NT2/D1 (cell line): Measurements from ENCODE around the gene SLC25A15.

Experiments used
- DNase-seq: peaks from one replicate; pipeline ENCODE4 v3.0.0-alpha.2; 2011; ENCODE audit warnings: low read depth, low spot score
- H3K27me3 ChIP-seq: 2 replicates; pipeline ENCODE4 v1.6.0; 2011; ENCODE audit warnings: mild to moderate bottlenecking; ENCODE audit not compliant: insufficient read length, insufficient read depth
- H3K36me3 ChIP-seq: 2 replicates; pipeline ENCODE4 v1.6.1; 2011; ENCODE audit warnings: mild to moderate bottlenecking, low read length, mixed read lengths; ENCODE audit not compliant: insufficient read depth, insufficient read length
- H3K4me1 ChIP-seq: 2 replicates; pipeline ENCODE4 v1.5.1; 2011; ENCODE audit not compliant: insufficient read depth, insufficient read length
- H3K4me3 ChIP-seq: 2 replicates; pipeline ENCODE4 v1.5.1; 2011; ENCODE audit warnings: low read depth; ENCODE audit not compliant: insufficient read length
- H3K9ac ChIP-seq: 2 replicates; pipeline ENCODE4 v1.6.0; 2011; ENCODE audit warnings: low read depth; ENCODE audit not compliant: insufficient read length
- H3K9me3 ChIP-seq: 2 replicates; pipeline ENCODE4 v1.5.1; 2011; ENCODE audit warnings: mild to moderate bottlenecking, low read length; ENCODE audit not compliant: insufficient read depth
- SUZ12 ChIP-seq: IDR thresholded peaks from 2 replicates; pipeline ENCODE4 v1.6.1; 2011; ENCODE audit not compliant: insufficient read length, insufficient read depth; ENCODE audit errors: extremely low read depth
- YY1 ChIP-seq: IDR thresholded peaks from 2 replicates; pipeline ENCODE4 v1.6.1; 2011; ENCODE audit not compliant: insufficient read length, insufficient read depth
- ZNF274 ChIP-seq: IDR thresholded peaks from 2 replicates; pipeline ENCODE4 v1.6.1; 2011; ENCODE audit warnings: mild to moderate bottlenecking, low read depth, low read length

Gene SLC25A15

GRCh38 chr13:40789275-40790153 lies at the start of gene SLC25A15:
Gene SLC25A15, plus strand, starts transcription at chr13:40789611. Its CDS starts 3,616 bp downstream, at chr13:40793227.
- H3K4me3 ChIP-seq = peak within 1 kb of the TSS; percentile 51
- peaks cover 12% of the 10 kb centered on the region for H3K36me3 ChIP-seq
- H3K9ac ChIP-seq = peak within 1 kb of the TSS; percentile 85
- H3K4me1 ChIP-seq = peaks cover 3% of the 10 kb centered on the region
- DNase-seq = peak; percentile 50
- TF ChIP-seq ZNF274 = no peak
- TF ChIP-seq YY1 = no peak
- no peak for TF ChIP-seq SUZ12
- no peaks in the 10 kb centered on the region for H3K9me3 ChIP-seq
- no peaks in the 10 kb centered on the region for H3K27me3 ChIP-seq

DNA sequence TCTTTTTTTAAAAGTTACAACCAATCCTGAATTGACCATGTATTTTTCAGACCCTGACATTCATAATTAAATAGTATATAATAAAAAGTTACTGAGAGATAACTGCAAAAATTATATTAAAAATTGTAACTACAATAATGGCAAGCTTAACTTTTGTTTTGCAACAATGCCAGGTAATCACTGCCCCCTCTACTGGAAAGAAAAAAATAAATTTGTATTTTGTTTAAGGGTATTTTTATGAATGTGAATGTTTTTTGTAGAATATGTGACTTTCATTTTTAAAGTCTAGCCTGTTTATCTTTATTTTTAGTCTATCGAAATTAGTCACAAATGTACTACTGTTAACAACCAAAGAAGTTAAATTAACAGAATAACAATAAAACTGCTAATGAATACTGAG lies 40.1 kb upstream of the SLC25A15 start:
- no peaks in the 10 kb centered on the region for H3K9me3 ChIP-seq
- no peak overlapping the region for H3K9ac ChIP-seq
- DNase-seq = no peak
- H3K36me3 ChIP-seq = peaks cover 24% of the 10 kb centered on the region
- TF ChIP-seq YY1 (no peak), SUZ12 (no peak), ZNF274 (no peak)
- H3K4me3 ChIP-seq = no peak overlapping the region
- no peaks in the 10 kb centered on the region for H3K27me3 ChIP-seq
- no peaks in the 10 kb centered on the region for H3K4me1 ChIP-seq

GRCh38 chr13:40755082-40755700 lies 34.2 kb upstream of the SLC25A15 start:
- H3K4me3 ChIP-seq = no peak overlapping the region
- peaks cover 45% of the 10 kb centered on the region for H3K36me3 ChIP-seq
- H3K9me3 ChIP-seq = no peaks in the 10 kb centered on the region
- TF ChIP-seq SUZ12 = no peak
- no peak for TF ChIP-seq YY1
- TF ChIP-seq ZNF274 = no peak
- H3K27me3 ChIP-seq = no peaks in the 10 kb centered on the region
- H3K4me1 ChIP-seq = no peaks in the 10 kb centered on the region
- H3K9ac ChIP-seq = no peak overlapping the region
- no peak for DNase-seq

GRCh38 chr13:40756042-40756441 lies 33.4 kb upstream of the SLC25A15 start:
- TF ChIP-seq ZNF274 (no peak), SUZ12 (no peak), YY1 (no peak)
- Histone ChIP-seq H3K4me1 (no peaks in the 10 kb centered on the region), H3K36me3 (peaks cover 45% of the 10 kb centered on the region)

DNA sequence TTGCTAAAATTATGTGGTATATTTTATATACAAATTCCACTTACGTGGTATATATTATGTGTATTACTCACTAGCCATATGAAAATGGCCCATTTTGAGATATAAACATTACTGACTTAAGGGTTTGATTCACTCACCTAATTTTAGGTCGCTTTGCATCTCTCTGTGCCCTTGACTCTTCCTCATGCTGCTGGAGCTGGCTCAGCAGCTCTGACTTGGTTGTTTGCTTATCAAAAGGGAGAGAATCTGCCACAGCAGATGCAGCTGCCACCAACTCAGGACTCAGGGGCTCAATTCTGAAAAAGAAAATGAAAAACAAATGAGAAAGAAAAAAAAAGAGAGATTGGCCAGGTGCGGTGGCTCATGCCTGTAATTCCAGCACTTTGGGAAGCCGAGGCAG lies 30.6 kb upstream of the SLC25A15 start:
- Histone ChIP-seq H3K36me3 (peaks cover 42% of the 10 kb centered on the region), H3K4me1 (no peaks in the 10 kb centered on the region)
- TF ChIP-seq ZNF274 = no peak
- TF ChIP-seq YY1 = no peak
- no peak for TF ChIP-seq SUZ12

More at GRCh38 chr13:40756042-40756441, 33.4 kb upstream of the SLC25A15 start:
- Histone ChIP-seq H3K27me3 (no peaks in the 10 kb centered on the region), H3K4me3 (no peak overlapping the region), H3K9ac (no peak overlapping the region), H3K9me3 (no peaks in the 10 kb centered on the region)
- no peak for DNase-seq

DNA sequence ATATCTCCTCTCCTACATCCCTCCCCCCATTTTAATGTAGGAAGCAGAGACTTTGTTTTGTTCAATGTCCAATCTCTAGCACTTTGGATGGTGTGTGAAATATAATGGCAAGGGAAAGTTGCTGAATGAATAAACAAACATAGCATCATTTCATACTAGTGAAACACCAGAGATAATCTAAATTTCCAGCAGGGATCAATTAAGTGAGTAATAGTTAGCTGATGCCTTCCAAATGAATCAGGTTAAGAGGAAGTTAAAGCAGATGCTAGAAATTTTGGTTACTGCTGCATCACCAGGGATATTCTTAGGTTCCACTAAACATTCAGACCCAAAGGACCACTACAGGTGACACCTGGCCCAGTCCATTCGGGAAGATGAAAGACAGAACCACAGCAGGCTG lies 26.6 kb upstream of the SLC25A15 start:
- no peak overlapping the region for H3K9ac ChIP-seq
- H3K36me3 ChIP-seq = peaks cover 33% of the 10 kb centered on the region
- DNase-seq = no peak

More for the DNA sequence above, 30.6 kb upstream of the SLC25A15 start:
- Histone ChIP-seq H3K27me3 (no peaks in the 10 kb centered on the region), H3K9me3 (no peaks in the 10 kb centered on the region), H3K9ac (no peak overlapping the region), H3K4me3 (no peak overlapping the region)
- DNase-seq = no peak

DNA sequence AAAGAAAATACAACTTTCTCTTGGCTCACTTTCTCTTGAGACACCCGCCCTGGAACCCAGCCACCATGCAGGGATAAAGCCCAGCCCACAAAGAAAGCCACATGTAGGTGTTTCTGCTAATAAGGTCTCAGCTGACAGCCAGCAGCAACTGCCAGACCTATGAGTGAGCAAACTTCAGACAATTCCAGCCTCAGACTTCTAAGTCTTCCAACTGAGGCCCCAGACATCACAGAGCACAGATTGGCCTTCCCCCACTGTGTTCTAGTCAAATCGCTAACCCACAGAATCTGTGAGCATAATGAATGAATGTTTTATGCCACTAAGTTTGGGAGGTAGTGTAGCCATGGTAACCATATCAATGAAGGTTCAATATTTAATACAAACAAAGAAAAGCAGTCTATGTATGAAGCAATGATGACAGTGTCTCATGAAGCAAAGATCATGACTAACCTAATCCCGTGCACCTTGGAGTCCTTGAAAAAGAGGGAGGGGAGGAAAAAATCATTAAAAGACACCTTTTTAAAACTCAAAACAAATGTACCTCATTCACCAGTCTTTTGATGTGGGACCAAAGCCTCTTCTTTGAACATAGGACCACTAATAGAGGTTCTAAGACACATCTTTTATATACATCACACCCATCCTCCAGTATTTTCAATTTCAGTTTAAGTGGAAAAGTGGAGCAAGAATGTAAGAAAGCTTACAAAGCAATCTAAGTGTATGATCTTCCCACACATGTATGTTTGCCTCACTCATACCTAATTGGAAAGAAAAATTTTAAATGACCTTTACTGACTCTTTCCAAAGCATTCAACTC lies 24.6 kb upstream of the SLC25A15 start:
- DNase-seq = no peak
- peaks cover 24% of the 10 kb centered on the region for H3K36me3 ChIP-seq
- H3K4me1 ChIP-seq = no peaks in the 10 kb centered on the region
- H3K9ac ChIP-seq = no peak overlapping the region
- H3K27me3 ChIP-seq = no peaks in the 10 kb centered on the region
- TF ChIP-seq YY1 (no peak), SUZ12 (no peak), ZNF274 (no peak)
- no peaks in the 10 kb centered on the region for H3K9me3 ChIP-seq
- H3K4me3 ChIP-seq = no peak overlapping the region

More for the DNA sequence above, 26.6 kb upstream of the SLC25A15 start:
- TF ChIP-seq SUZ12 (no peak), ZNF274 (no peak), YY1 (no peak)
- no peak overlapping the region for H3K4me3 ChIP-seq
- no peaks in the 10 kb centered on the region for H3K4me1 ChIP-seq
- no peaks in the 10 kb centered on the region for H3K27me3 ChIP-seq
- H3K9me3 ChIP-seq = no peaks in the 10 kb centered on the region
